A549 (cell line): ENCODE measurements around the gene MAOB.

Experiments used
- EHMT2 ChIP-seq: fragments of 200-600 bp; sonication (generic); IDR thresholded peaks from 2 replicates; pipeline ENCODE4 v1.6.1; 2016; ENCODE audit warnings: antibody characterized with exemption, low read depth, mild to moderate bottlenecking, moderate library complexity
- HDAC2 ChIP-seq: fragments of 200-600 bp; sonication (generic); IDR thresholded peaks from 2 replicates; pipeline ENCODE4 v1.6.1; 2016
- MYC ChIP-seq: IDR thresholded peaks from 2 replicates; pipeline ENCODE4 v1.6.1; 2012; ENCODE audit warnings: mild to moderate bottlenecking, inconsistent platforms, low read length, improper control_type of control experiment, borderline replicate concordance
- POLR2A ChIP-seq: IDR thresholded peaks from 2 replicates; pipeline ENCODE4 v1.6.1; 2012; ENCODE audit warnings: mild to moderate bottlenecking, low read length
- TF ChIP-seq, protein P1 (sequence below): fragments of >200 bp; sonication (Bioruptor Twin); formaldehyde crosslinking; IDR thresholded peaks from 3 replicates; pipeline ENCODE4 v1.5.1; 2016

DNA sequence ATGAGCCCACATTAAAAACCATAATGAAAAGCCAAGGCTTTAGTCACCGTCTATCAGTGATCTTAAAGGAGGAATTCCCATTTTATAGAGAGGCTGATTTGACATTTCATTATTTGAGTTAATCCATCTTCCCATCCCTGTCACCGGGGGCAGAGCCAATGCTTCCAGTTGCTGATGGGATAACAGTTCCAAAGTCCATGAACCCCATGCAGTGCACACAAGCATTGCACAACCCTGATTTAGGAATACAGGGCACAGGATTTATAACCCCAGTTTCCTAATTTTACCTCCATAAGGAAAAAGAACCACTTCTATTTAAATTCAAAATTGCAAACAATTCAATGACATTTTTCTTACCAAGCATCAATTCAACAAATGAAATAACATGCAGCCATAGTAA, 36.5 kb downstream of the MAOB start:
- TF ChIP-seq, protein P1, sequence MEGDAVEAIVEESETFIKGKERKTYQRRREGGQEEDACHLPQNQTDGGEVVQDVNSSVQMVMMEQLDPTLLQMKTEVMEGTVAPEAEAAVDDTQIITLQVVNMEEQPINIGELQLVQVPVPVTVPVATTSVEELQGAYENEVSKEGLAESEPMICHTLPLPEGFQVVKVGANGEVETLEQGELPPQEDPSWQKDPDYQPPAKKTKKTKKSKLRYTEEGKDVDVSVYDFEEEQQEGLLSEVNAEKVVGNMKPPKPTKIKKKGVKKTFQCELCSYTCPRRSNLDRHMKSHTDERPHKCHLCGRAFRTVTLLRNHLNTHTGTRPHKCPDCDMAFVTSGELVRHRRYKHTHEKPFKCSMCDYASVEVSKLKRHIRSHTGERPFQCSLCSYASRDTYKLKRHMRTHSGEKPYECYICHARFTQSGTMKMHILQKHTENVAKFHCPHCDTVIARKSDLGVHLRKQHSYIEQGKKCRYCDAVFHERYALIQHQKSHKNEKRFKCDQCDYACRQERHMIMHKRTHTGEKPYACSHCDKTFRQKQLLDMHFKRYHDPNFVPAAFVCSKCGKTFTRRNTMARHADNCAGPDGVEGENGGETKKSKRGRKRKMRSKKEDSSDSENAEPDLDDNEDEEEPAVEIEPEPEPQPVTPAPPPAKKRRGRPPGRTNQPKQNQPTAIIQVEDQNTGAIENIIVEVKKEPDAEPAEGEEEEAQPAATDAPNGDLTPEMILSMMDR, result no peak
- TF ChIP-seq EHMT2 (no peak), MYC (no peak), HDAC2 (no peak), POLR2A (no peak)
